ENCODE measurements around the gene SESN1.
A peak's percentile ranks its signal among the peaks of the same experiment; 100 is the strongest.
"Not testable (repeated sequence)": the region's sequence is repeated elsewhere in the genome, so short reads cannot be mapped to it uniquely, and the experiment has no call there.

Gene SESN1

GRCh38 chr6:109091314-109092024 lies 3.2 kb downstream of the SESN1 start:
- H3K36me3 Mint-ChIP-seq (ENCODE audit: insufficient read depth) = peaks cover 15% of the 10 kb centered on the region
- peaks cover 62% of the 10 kb centered on the region for H3K4me1 Mint-ChIP-seq
- ATAC-seq (replicated peaks; ENCODE audit: extremely low read depth, poor library complexity, severe bottlenecking) (no peak), DNase-seq (ENCODE audit: low spot score in 2 of 2) (no peak)
- peak overlapping the region; percentile 74 for H3K27ac Mint-ChIP-seq (ENCODE audit: low read depth)
- no peaks in the 10 kb centered on the region for H3K27me3 Mint-ChIP-seq
- peak overlapping the region; percentile 91 for H3K4me3 Mint-ChIP-seq
- no peaks in the 10 kb centered on the region for H3K9me3 Mint-ChIP-seq

GRCh38 chr6:109088995-109089394 lies 5.7 kb downstream of the SESN1 start:
- DNase-seq (ENCODE audit: low spot score in 2 of 2) = no peak
- Mint-ChIP-seq H3K9me3 (no peaks in the 10 kb centered on the region), H3K27ac (ENCODE audit: low read depth) (peak overlapping the region; percentile 1), H3K36me3 (ENCODE audit: insufficient read depth) (peaks cover 5% of the 10 kb centered on the region), H3K4me3 (no peak overlapping the region), H3K4me1 (peaks cover 49% of the 10 kb centered on the region), H3K27me3 (no peaks in the 10 kb centered on the region)
- ATAC-seq (replicated peaks; ENCODE audit: extremely low read depth, poor library complexity, severe bottlenecking) = no peak

GRCh38 chr6:109087661-109088264 lies 6.9 kb downstream of the SESN1 start:
- no peak overlapping the region for H3K4me3 Mint-ChIP-seq

GRCh38 chr6:109084146-109084545 lies 10.5 kb downstream of the SESN1 start:
- H3K4me1 Mint-ChIP-seq; H3K27ac Mint-ChIP-seq (ENCODE audit: low read depth); DNase-seq (ENCODE audit: low spot score in 2 of 2); H3K27me3 Mint-ChIP-seq; ATAC-seq (replicated peaks; ENCODE audit: extremely low read depth, poor library complexity, severe bottlenecking); H3K9me3 Mint-ChIP-seq; H3K4me3 Mint-ChIP-seq; H3K36me3 Mint-ChIP-seq (ENCODE audit: insufficient read depth): not testable (repeated sequence)

More at GRCh38 chr6:109087661-109088264, 6.9 kb downstream of the SESN1 start:
- DNase-seq (ENCODE audit: low spot score in 2 of 2) (no peak), ATAC-seq (replicated peaks; ENCODE audit: extremely low read depth, poor library complexity, severe bottlenecking) (no peak)
- H3K4me1 Mint-ChIP-seq = peaks cover 40% of the 10 kb centered on the region
- H3K36me3 Mint-ChIP-seq (ENCODE audit: insufficient read depth) = peaks cover 4% of the 10 kb centered on the region
- no peaks in the 10 kb centered on the region for H3K27me3 Mint-ChIP-seq
- no peak overlapping the region for H3K27ac Mint-ChIP-seq (ENCODE audit: low read depth)
- no peaks in the 10 kb centered on the region for H3K9me3 Mint-ChIP-seq

GRCh38 chr6:109083657-109084056 lies 11.0 kb downstream of the SESN1 start:
- no peak overlapping the region for H3K4me3 Mint-ChIP-seq
- DNase-seq (ENCODE audit: low spot score in 2 of 2) (no peak), ATAC-seq (replicated peaks; ENCODE audit: extremely low read depth, poor library complexity, severe bottlenecking) (no peak)
- H3K4me1 Mint-ChIP-seq = peaks cover 3% of the 10 kb centered on the region
- H3K27ac Mint-ChIP-seq (ENCODE audit: low read depth) = no peak overlapping the region
- no peaks in the 10 kb centered on the region for H3K27me3 Mint-ChIP-seq
- H3K9me3 Mint-ChIP-seq = no peaks in the 10 kb centered on the region
- peaks cover 2% of the 10 kb centered on the region for H3K36me3 Mint-ChIP-seq (ENCODE audit: insufficient read depth)

GRCh38 chr6:109082188-109082577 lies 12.5 kb downstream of the SESN1 start:
- ATAC-seq (replicated peaks; ENCODE audit: extremely low read depth, poor library complexity, severe bottlenecking) = no peak

GRCh38 chr6:109081516-109082187 lies 13.0 kb downstream of the SESN1 start:
- Mint-ChIP-seq H3K4me1 (peaks cover 3% of the 10 kb centered on the region), H3K36me3 (ENCODE audit: insufficient read depth) (no peaks in the 10 kb centered on the region), H3K27me3 (no peaks in the 10 kb centered on the region), H3K27ac (ENCODE audit: low read depth) (no peak overlapping the region), H3K9me3 (no peaks in the 10 kb centered on the region), H3K4me3 (no peak overlapping the region)
- ATAC-seq (replicated peaks; ENCODE audit: extremely low read depth, poor library complexity, severe bottlenecking) (no peak), DNase-seq (ENCODE audit: low spot score in 2 of 2) (no peak)

More at GRCh38 chr6:109082188-109082577, 12.5 kb downstream of the SESN1 start:
- Mint-ChIP-seq H3K27me3 (no peaks in the 10 kb centered on the region), H3K36me3 (ENCODE audit: insufficient read depth) (no peaks in the 10 kb centered on the region), H3K9me3 (no peaks in the 10 kb centered on the region), H3K4me1 (no peaks in the 10 kb centered on the region), H3K4me3 (no peak overlapping the region), H3K27ac (ENCODE audit: low read depth) (no peak overlapping the region)
- no peak for DNase-seq (ENCODE audit: low spot score in 2 of 2)

GRCh38 chr6:109081026-109081425 lies 13.6 kb downstream of the SESN1 start:
- no peaks in the 10 kb centered on the region for H3K9me3 Mint-ChIP-seq
- no peaks in the 10 kb centered on the region for H3K36me3 Mint-ChIP-seq (ENCODE audit: insufficient read depth)
- H3K4me3 Mint-ChIP-seq = no peak overlapping the region
- ATAC-seq (replicated peaks; ENCODE audit: extremely low read depth, poor library complexity, severe bottlenecking) = no peak
- no peak overlapping the region for H3K27ac Mint-ChIP-seq (ENCODE audit: low read depth)
- no peak for DNase-seq (ENCODE audit: low spot score in 2 of 2)
- no peaks in the 10 kb centered on the region for H3K27me3 Mint-ChIP-seq
- H3K4me1 Mint-ChIP-seq = peaks cover 7% of the 10 kb centered on the region

GRCh38 chr6:109079981-109080380 lies 14.7 kb downstream of the SESN1 start:
- Mint-ChIP-seq H3K27me3 (no peaks in the 10 kb centered on the region), H3K9me3 (no peaks in the 10 kb centered on the region), H3K27ac (ENCODE audit: low read depth) (no peak overlapping the region), H3K36me3 (ENCODE audit: insufficient read depth) (no peaks in the 10 kb centered on the region), H3K4me3 (no peak overlapping the region), H3K4me1 (peaks cover 11% of the 10 kb centered on the region)
- DNase-seq (ENCODE audit: low spot score in 2 of 2) (no peak), ATAC-seq (replicated peaks; ENCODE audit: extremely low read depth, poor library complexity, severe bottlenecking) (no peak)

GRCh38 chr6:109076377-109076776 lies 18.3 kb downstream of the SESN1 start:
- H3K9me3 Mint-ChIP-seq = no peaks in the 10 kb centered on the region
- H3K27me3 Mint-ChIP-seq = no peaks in the 10 kb centered on the region
- H3K4me1 Mint-ChIP-seq = peaks cover 24% of the 10 kb centered on the region
- H3K36me3 Mint-ChIP-seq (ENCODE audit: insufficient read depth) = no peaks in the 10 kb centered on the region
- no peak overlapping the region for H3K4me3 Mint-ChIP-seq
- ATAC-seq (replicated peaks; ENCODE audit: extremely low read depth, poor library complexity, severe bottlenecking) (no peak), DNase-seq (ENCODE audit: low spot score in 2 of 2) (no peak)
- H3K27ac Mint-ChIP-seq (ENCODE audit: low read depth) = no peak overlapping the region

GRCh38 chr6:109075934-109076333 lies 18.7 kb downstream of the SESN1 start:
- H3K27me3 Mint-ChIP-seq = no peaks in the 10 kb centered on the region
- H3K4me3 Mint-ChIP-seq = no peak overlapping the region
- DNase-seq (ENCODE audit: low spot score in 2 of 2) = no peak
- H3K36me3 Mint-ChIP-seq (ENCODE audit: insufficient read depth) = no peaks in the 10 kb centered on the region
- no peak for ATAC-seq (replicated peaks; ENCODE audit: extremely low read depth, poor library complexity, severe bottlenecking)
- no peak overlapping the region for H3K27ac Mint-ChIP-seq (ENCODE audit: low read depth)
- no peaks in the 10 kb centered on the region for H3K9me3 Mint-ChIP-seq
- H3K4me1 Mint-ChIP-seq = peaks cover 28% of the 10 kb centered on the region

- no peak overlapping the region for H3K4me3 Mint-ChIP-seq
- H3K27ac Mint-ChIP-seq (ENCODE audit: low read depth) = no peak overlapping the region
- H3K27me3 Mint-ChIP-seq = no peaks in the 10 kb centered on the region
- no peak for ATAC-seq (replicated peaks; ENCODE audit: extremely low read depth, poor library complexity, severe bottlenecking)
- H3K4me1 Mint-ChIP-seq = peaks cover 41% of the 10 kb centered on the region
- no peaks in the 10 kb centered on the region for H3K9me3 Mint-ChIP-seq
- DNase-seq (ENCODE audit: low spot score in 2 of 2) = no peak
- no peaks in the 10 kb centered on the region for H3K36me3 Mint-ChIP-seq (ENCODE audit: insufficient read depth)
Measured at GRCh38 chr6:109074133-109074415, 20.6 kb downstream of the SESN1 start.

All from central memory CD8-positive, alpha-beta T cell (primary cell).